Mucosa of descending colon (tissue), 3 donors: Measurements from ENCODE around the gene TF. TPM values are rescaled to one million over a fixed set of nuclear protein-coding genes. Genes with fewer than 3 reads are reported as not detected.
A peak's percentile ranks its signal among the peaks of the same experiment; 100 is the strongest.

Source experiments
- ATAC-seq: fragments of 200-7000 bp; cut with Tn5 transposase; one replicate; pipeline ENCODE4 v1.9.1; 2020; ENCODE audit warnings: mild to moderate bottlenecking, moderate library complexity
- DNase-seq, 3 donors: peaks; one replicate each; pipeline ENCODE4 v3.0.0-alpha.2; 2020
- H3K36me3 ChIP-seq: fragments of 200-600 bp; one replicate; pipeline ENCODE4 v1.8.0; 2021; ENCODE audit warnings: low read depth, mild to moderate bottlenecking
- H3K4me1 ChIP-seq: fragments of 200-600 bp; one replicate; pipeline ENCODE4 v1.8.0; 2021; ENCODE audit warnings: low read depth, mild to moderate bottlenecking
- H3K4me3 ChIP-seq: fragments of 200-600 bp; one replicate; pipeline ENCODE4 v1.8.0; 2021; ENCODE audit warnings: mild to moderate bottlenecking
- H3K9me3 ChIP-seq: fragments of 200-600 bp; one replicate; pipeline ENCODE4 v1.8.0; 2021; ENCODE audit warnings: mild to moderate bottlenecking
- intact Hi-C, 2 donors: fragments of 100-400 bp; cut with DNase I in 1 of 2; cut with micrococcal nuclease in 1 of 2; formaldehyde crosslinking; loops; one replicate each; pipeline versions ENCODE4 v1.11.0 to v1.11.1; 2022; cut with DNase I, micrococcal nuclease
- total RNA-seq, 3 donors: library from RNA; stranded (reverse); fragmentation: NEBNext Ultra II Directional in 2 of 3; extraction: Animal tissue kit (Norgen Biotek cat#: 25700) in 2 of 3; gene quantifications; one replicate each; pipeline versions ENCODE4 v1.2.1 to v1.2.4, GENCODE V29; 2021 to 2023
- TF ChIP-seq, protein P1 (sequence below): fragments of 200-600 bp; IDR thresholded peaks from one replicate; pipeline ENCODE4 v1.8.0; 2022; ENCODE audit warnings: antibody characterized with exemption, mild to moderate bottlenecking
- donor health status: DM: no; HTN: no; CAD: no; lungs with moderate emphysema.
- donor health status: DM: no; HTN: no; CAD: no.
- donor health status: DM: no; HTN: yes; CAD: no.

TF gene
- total RNA-seq, 3 donors from 2014 or later = 0.51 to 13.5 (median 4.6) TPM

DNA sequence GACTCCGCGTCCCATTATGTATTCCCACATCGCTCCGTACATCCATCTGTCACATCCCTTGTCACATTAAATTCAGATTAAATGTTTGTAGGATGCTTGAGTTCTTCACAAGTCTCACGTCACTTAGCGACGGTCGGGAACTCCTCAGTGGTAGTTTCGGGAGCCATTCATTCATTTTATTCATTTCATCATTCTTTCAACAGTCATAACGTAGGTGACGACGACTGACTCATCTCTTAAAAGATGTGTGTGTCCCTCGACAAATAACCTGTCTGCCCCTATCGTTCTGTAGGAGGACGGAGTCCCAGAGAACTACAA lies 59.1 kb downstream of the TF start:
- ATAC-seq = no peak
- intact Hi-C loops = no loop called here
- TF ChIP-seq, protein P1, sequence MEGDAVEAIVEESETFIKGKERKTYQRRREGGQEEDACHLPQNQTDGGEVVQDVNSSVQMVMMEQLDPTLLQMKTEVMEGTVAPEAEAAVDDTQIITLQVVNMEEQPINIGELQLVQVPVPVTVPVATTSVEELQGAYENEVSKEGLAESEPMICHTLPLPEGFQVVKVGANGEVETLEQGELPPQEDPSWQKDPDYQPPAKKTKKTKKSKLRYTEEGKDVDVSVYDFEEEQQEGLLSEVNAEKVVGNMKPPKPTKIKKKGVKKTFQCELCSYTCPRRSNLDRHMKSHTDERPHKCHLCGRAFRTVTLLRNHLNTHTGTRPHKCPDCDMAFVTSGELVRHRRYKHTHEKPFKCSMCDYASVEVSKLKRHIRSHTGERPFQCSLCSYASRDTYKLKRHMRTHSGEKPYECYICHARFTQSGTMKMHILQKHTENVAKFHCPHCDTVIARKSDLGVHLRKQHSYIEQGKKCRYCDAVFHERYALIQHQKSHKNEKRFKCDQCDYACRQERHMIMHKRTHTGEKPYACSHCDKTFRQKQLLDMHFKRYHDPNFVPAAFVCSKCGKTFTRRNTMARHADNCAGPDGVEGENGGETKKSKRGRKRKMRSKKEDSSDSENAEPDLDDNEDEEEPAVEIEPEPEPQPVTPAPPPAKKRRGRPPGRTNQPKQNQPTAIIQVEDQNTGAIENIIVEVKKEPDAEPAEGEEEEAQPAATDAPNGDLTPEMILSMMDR = no peak

DNA sequence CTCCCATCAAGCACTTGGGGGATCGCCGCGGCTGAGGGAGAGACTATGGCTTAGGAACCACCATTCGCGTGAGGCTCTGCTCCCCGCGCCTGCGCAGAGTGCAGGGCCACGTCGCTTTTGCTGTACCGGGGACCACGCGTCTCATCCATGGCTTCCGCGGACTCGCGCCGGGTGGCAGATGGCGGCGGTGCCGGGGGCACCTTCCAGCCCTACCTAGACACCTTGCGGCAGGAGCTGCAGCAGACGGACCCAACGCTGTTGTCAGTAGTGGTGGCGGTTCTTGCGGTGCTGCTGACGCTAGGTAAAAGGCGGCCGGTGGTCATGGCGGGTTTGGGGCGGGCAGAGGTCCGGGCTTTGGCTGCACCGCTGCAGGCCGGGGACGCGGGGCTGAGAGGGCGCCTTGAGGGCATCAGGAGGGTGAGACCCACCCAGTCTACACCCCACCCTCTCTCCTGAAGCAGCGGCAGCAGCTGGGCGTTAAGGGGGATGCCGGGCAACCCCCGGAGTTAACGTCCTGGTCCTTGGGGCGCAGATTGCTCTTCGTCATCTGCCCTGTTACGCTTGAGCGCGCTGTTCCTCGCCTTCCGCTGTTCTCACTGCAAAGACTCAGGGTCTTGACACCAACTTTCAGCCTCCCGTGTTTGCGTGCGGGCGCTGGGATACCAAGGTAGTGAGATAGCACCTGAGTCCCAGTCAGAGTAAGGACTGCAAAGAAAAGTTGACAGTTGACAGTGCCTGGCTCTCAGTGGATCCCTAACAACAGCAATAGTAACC lies 59.7 kb downstream of the TF start, which contains the start of gene SRPRB:
Gene SRPRB, plus strand, starts transcription at position 114 of the 774 bp plus-strand sequence. Its CDS starts 34 bp downstream, at position 148.
- ATAC-seq = peak; percentile 100
- TF ChIP-seq, protein P1 = no peak
- peak within 1 kb of the TSS; percentile 79 for H3K4me3 ChIP-seq
- peak; percentile 95 to 96 (median 95) for DNase-seq
- no peaks in the 10 kb centered on the region for H3K4me1 ChIP-seq
- intact Hi-C loops = no loop called here
- H3K36me3 ChIP-seq = no peaks in the 10 kb centered on the region
- H3K9me3 ChIP-seq = no peaks in the 10 kb centered on the region

More for the DNA sequence above, 59.1 kb downstream of the TF start:
- Histone ChIP-seq H3K9me3 (no peaks in the 10 kb centered on the region), H3K36me3 (no peaks in the 10 kb centered on the region), H3K4me1 (no peaks in the 10 kb centered on the region), H3K4me3 (no peak overlapping the region)
- DNase-seq = no peak

DNA sequence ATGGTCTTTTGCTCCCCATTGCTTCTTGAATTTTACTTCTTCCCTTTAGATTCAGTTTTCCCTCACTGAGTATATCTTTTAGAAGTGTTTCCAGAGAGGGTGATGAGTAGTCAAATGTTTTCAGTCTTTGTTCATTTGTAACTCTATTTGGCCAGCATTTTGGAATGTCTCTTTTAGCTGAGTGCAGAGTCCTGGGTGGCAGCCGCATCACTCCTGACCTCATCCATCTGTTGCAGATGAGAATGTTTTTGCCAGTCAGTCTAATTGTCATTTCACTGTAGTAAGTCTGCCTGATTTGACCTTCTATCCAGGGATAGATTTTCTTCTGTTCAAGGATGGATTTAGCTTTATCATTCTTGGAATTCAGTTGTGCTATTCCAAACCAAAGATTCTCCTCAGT lies 66.7 kb downstream of the TF start:
- ATAC-seq = no peak
- TF ChIP-seq, protein P1 = no peak
- intact Hi-C loops = no loop called here
- Histone ChIP-seq H3K9me3 (no peaks in the 10 kb centered on the region), H3K36me3 (no peaks in the 10 kb centered on the region), H3K4me3 (no peak overlapping the region), H3K4me1 (no peaks in the 10 kb centered on the region)
- no peak for DNase-seq

DNA sequence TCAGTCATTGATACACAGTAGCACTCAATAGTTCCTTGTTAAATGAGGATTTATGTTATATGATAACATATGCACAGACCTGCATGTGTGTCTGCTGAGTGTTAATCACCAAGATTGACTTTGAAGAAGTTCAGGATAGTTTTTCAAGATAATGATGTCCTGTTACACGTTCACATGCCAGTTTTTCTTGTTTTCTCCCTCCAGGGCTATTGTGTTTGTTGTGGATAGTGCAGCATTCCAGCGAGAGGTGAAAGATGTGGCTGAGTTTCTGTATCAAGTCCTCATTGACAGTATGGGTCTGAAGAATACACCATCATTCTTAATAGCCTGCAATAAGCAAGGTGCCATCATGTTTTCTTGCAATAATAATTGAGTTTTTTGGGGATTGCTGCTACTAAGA lies 69.2 kb downstream of the TF start:
- ATAC-seq = no peak
- TF ChIP-seq, protein P1 = no peak

DNA sequence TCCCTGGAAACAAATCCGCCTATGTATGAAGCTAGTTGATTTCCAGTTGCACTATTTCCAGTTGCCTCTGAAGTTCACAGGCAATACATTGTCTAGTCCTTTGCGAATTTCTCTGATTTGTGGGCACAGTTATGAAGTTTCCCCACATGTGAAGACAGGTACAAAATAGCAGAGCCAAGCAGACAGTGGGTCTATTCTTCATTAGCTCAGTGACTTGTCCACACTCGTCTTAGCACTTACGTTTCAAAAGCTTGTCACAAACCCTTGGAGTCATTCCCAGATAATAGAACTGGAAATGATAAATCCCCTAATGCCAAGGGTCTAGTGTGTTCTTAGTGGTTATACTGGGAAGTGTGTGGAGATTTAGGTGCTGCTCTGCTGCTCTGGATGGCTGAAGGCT lies 73.9 kb downstream of the TF start:
- no peaks in the 10 kb centered on the region for H3K9me3 ChIP-seq
- no peak for DNase-seq
- H3K36me3 ChIP-seq = peaks cover 5% of the 10 kb centered on the region
- TF ChIP-seq, protein P1 = no peak
- H3K4me3 ChIP-seq = no peak overlapping the region
- ATAC-seq = no peak
- intact Hi-C loops = loop anchor here (5.0 kb wide), 1 partner anchor 107 kb away; no protein-coding TSS in a partner anchor
- no peaks in the 10 kb centered on the region for H3K4me1 ChIP-seq

More for the DNA sequence above, 69.2 kb downstream of the TF start:
- DNase-seq = no peak
- intact Hi-C loops = no loop called here
- no peak overlapping the region for H3K4me3 ChIP-seq
- no peaks in the 10 kb centered on the region for H3K9me3 ChIP-seq
- peaks cover 5% of the 10 kb centered on the region for H3K36me3 ChIP-seq
- no peaks in the 10 kb centered on the region for H3K4me1 ChIP-seq
